Measurements from ENCODE around the gene METTL27.
"Not testable (repeated sequence)": the region's sequence is repeated elsewhere in the genome, so short reads cannot be mapped to it uniquely, and the experiment has no call there.

The METTL27 gene

DNA sequence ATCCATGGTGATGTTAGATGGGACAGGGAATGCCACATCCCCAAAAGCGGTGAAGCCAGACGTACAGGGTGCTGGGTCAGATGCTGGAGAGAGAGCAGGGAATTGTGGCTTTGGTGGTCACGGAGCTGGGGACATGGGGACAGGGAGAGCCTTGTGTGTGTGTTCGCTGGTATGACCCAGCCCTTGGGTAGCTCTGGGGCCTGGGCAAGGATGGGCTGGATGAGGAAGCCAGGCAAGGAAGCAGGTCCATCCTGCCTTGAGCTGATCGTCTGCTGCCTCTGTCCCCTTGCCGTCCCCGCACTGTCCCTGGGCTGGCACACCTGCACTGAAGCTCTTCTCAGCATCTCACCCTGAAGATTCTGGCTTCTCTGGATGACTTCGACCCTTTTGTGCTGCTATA, 26.9 kb downstream of the METTL27 start:
- no peak for DNase-seq

DNA sequence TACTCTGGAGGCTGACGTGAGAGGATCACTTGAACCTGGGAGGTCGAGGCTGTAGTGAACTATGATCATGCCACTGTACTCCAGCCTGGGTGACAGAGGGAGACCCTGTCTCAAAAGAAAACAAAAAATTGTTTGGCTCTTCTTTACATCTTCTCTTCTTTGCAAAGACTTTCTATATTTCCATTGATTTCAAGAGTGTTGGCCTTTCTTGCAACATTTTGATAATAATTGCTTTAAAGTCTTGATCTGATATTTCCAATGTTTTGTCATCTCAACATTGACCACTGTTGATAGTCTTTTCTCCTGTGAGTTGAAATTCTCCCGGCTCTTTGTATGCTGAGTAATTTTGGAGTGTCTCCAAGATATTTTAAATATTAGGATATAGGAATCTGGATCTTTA, 29.3 kb downstream of the METTL27 start:
- no peak for DNase-seq

GRCh38 chr7:73811760-73812168, 30.6 kb downstream of the METTL27 start:
- DNase-seq = peak; percentile 31

DNA sequence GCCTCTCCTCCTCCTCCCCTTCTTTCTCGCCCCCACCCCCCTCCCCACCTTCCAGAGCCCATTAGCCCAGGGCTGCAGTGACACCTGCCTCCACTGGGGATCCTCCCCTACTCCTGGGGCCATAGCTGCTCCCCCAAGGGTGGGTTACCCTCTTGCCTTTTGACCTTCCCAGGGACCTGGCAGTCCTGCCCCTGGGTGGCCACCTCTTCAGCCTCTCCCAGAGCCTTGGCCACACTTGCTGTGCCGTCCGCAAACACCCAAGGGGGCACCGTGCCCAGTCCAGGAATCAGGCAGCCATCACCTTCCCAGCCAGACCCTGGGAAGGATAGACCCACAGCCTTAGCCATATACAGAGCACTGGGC, 31.3 kb downstream of the METTL27 start:
- no peak for DNase-seq

DNA sequence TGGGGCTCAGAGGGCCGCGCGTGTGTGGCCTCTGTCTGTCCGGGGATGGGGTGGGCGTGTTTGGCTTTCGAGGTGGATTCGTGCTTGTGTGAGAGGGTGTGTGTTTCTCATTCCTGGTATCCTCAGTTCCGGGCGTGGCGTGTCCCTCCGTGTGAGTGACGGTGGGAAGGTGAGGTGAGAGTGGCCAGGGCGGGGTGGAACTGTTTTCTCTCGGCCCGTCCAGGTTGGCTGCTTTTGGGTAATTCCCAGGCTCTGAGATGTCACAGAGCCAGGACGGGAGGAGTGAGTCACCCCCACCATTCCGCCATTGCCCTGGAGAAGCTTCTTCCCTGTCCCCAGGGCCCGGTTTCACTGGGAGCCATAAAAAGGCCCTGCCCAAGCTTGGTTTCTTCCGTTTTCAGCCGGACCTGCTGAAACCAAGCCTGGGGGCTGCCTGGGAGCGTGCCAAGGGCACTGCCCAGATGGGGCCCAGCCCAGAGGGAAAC, 32.8 kb downstream of the METTL27 start:
- no peak for DNase-seq

DNA sequence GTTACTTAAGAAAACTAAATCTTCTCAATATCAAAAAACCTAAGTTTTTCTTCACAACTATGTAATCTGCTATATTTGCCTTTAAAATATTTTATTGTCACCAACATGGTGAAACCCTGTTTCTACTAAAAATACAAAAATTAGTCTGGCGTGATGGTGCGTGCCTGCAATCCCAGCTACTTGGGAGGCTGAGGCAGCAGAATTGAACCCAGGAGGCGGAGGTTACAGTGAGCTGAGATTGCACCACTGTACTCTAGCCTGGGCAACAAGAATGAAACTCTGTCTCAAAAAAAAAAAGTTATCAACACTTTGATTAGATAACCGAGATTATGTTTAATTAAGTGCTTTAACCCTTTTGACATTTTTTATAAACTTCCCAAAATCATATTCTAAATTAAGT, 39.9 kb downstream of the METTL27 start:
- DNase-seq = no peak

DNA sequence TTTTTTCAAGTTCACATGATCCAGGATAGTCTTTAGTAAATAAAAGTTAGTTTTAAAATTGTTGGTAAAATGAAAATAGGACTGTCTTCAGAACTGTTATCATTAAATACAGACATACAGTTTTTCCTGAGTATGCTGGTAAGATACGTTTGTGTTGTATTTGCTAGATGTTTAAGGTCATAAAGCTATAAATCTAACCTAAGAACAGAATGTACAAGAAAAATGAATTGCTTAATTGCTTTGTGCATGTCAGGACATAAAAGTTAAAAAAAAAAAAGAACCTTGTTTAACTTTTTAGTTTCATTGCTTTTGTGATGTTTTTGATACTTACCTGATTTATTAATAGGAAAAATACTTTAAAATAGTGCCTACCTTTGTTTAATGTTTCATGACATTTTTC, 40.7 kb downstream of the METTL27 start:
- DNase-seq = no peak

DNA sequence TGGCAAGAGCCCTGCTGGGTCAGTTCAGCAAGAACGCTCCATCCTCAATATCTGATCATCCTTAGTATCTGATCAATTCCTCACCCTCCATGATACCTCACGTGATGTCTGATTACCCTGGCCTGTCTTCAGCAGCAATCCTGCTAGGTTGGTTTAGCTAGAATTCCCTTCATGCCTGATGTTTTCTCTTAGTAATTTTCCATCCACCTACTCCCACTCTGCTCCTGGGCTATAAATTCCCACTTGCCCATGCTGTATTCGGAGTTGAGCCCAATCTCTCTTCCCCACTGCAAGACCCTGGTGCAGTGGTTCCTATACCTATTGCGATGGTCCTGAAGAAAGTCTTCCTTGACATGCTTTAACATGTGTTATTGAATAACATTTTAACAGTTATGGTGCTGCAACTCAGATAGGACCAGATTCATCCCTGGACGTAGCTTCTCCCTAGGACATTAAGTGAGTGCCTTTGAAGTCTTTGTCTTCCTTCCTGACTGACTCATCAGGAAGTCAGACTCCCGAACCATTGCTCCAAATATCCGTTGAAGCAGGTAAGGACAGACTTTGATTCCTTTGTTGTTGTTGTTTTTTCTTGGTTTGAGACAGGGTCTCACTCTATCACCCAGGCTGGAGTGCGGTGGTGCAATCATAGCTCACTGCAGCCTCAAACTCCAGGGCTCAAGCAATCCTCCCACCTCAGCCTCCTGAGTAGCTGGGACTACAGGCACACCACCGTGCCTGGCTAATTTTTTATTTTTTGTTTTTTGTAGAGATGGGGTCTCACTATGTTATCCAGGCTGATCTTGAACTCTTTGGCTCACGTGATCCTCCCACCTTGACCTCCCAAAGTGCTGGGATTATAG, 42.8 kb downstream of the METTL27 start:
- DNase-seq = no peak

GRCh38 chr7:73797176-73797575, 45.1 kb downstream of the METTL27 start:
- DNase-seq = not testable (repeated sequence)

DNA sequence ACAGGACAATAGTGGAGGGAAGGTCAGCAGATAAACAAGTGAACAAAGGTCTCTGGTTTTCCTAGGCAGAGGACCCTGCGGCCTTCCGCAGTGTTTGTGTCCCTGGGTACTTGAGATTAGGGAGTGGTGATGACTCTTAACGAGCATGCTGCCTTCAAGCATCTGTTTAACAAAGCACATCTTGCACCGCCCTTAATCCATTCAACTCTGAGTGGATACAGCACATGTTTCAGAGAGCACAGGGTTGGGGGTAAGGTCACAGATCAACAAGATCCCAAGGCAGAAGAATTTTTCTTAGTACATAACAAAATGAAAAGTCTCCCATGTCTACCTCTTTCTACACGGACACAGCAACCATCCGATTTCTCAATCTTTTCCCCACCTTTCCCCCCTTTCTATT, 45.7 kb downstream of the METTL27 start:
- not testable (repeated sequence) for DNase-seq

DNA sequence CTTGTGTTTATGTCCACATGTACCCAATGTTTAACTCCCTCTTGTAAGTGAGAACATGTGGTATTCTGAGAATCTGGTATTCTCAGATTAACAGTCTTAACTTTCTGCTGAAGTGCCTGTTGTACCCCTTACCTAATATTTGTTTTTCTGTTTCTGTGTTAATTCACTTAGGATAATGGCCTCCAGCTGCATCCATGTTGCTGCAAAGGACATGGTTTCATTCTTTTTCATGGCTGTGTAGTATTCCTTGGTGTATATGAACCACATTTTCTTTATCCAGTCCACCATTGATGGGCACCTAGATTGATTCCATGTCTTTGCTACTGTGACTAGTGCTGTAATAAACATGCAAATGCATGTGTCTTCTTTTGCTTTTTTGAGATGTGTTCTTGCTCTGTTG, 47.1 kb downstream of the METTL27 start:
- DNase-seq = not testable (repeated sequence)

- DNase-seq = not testable (repeated sequence)
Measured at GRCh38 chr7:73791170-73791690, 51.1 kb downstream of the METTL27 start.

DNA sequence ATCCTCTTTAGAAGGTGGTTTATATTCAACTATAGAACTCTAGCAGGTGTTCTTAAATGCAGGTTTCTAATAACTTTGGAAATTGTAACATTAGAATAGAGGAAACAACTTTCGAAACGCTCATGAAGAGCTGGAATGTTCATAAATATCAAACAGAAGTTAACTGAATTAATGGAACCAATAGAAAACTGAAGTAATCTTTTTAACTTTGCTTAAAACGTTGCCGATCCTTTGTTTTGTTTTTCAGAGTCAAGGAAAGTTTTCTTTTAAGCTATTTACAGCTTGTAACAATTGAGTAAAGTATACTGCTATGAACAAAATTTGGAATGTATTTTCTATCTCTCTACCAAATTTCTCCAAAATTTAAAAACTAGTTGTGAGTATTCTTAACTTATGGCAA, 53.3 kb downstream of the METTL27 start:
- DNase-seq = no peak

DNA sequence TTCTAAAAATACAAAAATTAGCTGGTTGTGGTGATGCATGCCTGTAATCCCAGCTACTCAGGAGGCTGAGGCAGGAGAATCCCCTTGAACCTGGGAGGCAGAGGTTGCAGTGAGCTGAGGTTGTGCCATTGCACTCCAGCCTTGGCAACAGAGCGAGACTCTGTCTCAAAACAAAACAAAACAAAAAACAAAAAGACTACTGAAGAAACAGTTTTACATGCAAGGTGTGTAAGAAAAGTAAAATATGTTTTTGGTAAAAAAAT, 54.6 kb downstream of the METTL27 start:
- not testable (repeated sequence) for DNase-seq

DNA sequence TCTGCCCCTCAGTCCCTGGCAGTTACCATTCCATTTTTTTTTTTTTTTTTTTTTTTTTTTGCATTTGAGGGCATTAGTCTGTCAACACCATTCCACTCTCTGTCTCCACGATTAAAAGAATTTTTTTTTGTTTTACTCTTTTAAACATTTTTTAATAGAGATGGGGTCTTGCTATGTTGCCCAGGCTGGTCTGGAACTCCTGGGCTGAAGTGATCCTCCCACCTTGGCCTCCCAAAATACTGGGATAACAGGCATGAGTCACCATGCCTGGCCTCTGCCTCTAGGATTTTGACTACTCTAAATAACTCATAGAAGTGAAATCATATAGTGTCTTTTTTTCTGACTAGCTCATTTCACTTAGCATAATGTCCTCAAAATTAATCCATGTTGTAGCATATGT, 55.7 kb downstream of the METTL27 start:
- DNase-seq = no peak
